Measurements from ENCODE around the gene MMP20. TPM values are rescaled to one million over a fixed set of nuclear protein-coding genes. Genes with fewer than 3 reads are reported as not detected.

Gene MMP20
- total and polyA plus RNA-seq, 2 of the 13 experiments (the other 11 are each of a cell fraction or from before 2014, with no cell fraction given) = 0.05 TPM; not detected in 1

- TF ChIP-seq ARID3A (IDR thresholded peaks at IDR 0.05; ENCODE audit: low read depth, low read length) = no peak
- TF ChIP-seq, protein P1, sequence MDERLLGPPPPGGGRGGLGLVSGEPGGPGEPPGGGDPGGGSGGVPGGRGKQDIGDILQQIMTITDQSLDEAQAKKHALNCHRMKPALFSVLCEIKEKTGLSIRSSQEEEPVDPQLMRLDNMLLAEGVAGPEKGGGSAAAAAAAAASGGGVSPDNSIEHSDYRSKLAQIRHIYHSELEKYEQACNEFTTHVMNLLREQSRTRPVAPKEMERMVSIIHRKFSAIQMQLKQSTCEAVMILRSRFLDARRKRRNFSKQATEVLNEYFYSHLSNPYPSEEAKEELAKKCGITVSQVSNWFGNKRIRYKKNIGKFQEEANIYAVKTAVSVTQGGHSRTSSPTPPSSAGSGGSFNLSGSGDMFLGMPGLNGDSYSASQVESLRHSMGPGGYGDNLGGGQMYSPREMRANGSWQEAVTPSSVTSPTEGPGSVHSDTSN (CRISPR knock-in tag; IDR thresholded peaks at IDR 0.05) = no peak
- TF ChIP-seq ZNF577 (CRISPR knock-in tag; IDR thresholded peaks at IDR 0.05; ENCODE audit: borderline replicate concordance, low read depth) = no peak
- no peak for TF ChIP-seq ATM (IDR thresholded peaks at IDR 0.05; ENCODE audit: borderline replicate concordance)
- TF ChIP-seq SP140L (CRISPR knock-in tag; IDR thresholded peaks at IDR 0.05; ENCODE audit: borderline replicate concordance) = no peak
Observed at GRCh38 chr11:102610200-102610599, 14.9 kb downstream of the MMP20 start (continued).

- H3K79me2 ChIP-seq (ENCODE audit: insufficient read depth, low read length) = no peaks in the 10 kb centered on the region
- no peak for DNase-seq (ENCODE audit: low spot score)
- BruUV-seq (replicated peaks) = no TSS peak
- in situ Hi-C loops (cut with HindIII; ENCODE audit: extremely low pct_ligation_motif_present, low pct_unique_long_range_greater_than_20kb) = loop anchor here (5.0 kb wide), 1 partner anchor 111 kb away; no protein-coding TSS in a partner anchor
- H3K27ac ChIP-seq (ENCODE audit: extremely low read length, insufficient read depth, low read length) = no peak overlapping the region
- peaks cover 19% of the 10 kb centered on the region for H3K4me1 ChIP-seq (ENCODE audit: insufficient read depth, low read length)
- H3K9ac ChIP-seq (ENCODE audit: insufficient read depth, low read depth, low read length) = no peak overlapping the region
- intact Hi-C loops (cut with micrococcal nuclease; ENCODE audit: unreplicated experiment) = loop anchor here (10.0 kb wide), 1 partner anchor 494 kb away; the partner anchor contains the start of gene YAP1
- no peaks in the 10 kb centered on the region for H4K20me1 ChIP-seq (ENCODE audit: insufficient read depth, low read length)
- no peaks in the 10 kb centered on the region for H3K27me3 ChIP-seq (ENCODE audit: control insufficient read depth in 1 of 2, insufficient read depth in 2 of 2, low read length in 2 of 2)
- H2AFZ ChIP-seq (ENCODE audit: low read length) = no peak overlapping the region
- no peak for FAIRE-seq
- no peak overlapping the region for H3K4me2 ChIP-seq (ENCODE audit: low read depth, low read length)
- H3K4me3 ChIP-seq (replicated peaks in 1 of 3; ENCODE audit: insufficient read depth in 1 of 3, low read depth in 2 of 3, low read length in 3 of 3) = no peak overlapping the region
- H3K36me3 ChIP-seq (replicated peaks in 1 of 2; ENCODE audit: control insufficient read depth in 1 of 2, insufficient read depth in 2 of 2, low read length in 2 of 2) = no peaks in the 10 kb centered on the region
- no peaks in the 10 kb centered on the region for H3K9me3 ChIP-seq (ENCODE audit: low read length)
- ChIA-PET CTCF (ENCODE audit: low intra/inter-chr PET ratio, low total read pairs) (no interaction called here), POLR2A (no interaction called here)
- 90% methylated on average over 3 of the region's 3 CpGs for WGBS (ENCODE audit: low lambda C conversion rate)
- ATAC-seq = no peak
- TF ChIP-seq ZFP62 (CRISPR knock-in tag; IDR thresholded peaks at IDR 0.05) = no peak
- TF ChIP-seq, protein P2, sequence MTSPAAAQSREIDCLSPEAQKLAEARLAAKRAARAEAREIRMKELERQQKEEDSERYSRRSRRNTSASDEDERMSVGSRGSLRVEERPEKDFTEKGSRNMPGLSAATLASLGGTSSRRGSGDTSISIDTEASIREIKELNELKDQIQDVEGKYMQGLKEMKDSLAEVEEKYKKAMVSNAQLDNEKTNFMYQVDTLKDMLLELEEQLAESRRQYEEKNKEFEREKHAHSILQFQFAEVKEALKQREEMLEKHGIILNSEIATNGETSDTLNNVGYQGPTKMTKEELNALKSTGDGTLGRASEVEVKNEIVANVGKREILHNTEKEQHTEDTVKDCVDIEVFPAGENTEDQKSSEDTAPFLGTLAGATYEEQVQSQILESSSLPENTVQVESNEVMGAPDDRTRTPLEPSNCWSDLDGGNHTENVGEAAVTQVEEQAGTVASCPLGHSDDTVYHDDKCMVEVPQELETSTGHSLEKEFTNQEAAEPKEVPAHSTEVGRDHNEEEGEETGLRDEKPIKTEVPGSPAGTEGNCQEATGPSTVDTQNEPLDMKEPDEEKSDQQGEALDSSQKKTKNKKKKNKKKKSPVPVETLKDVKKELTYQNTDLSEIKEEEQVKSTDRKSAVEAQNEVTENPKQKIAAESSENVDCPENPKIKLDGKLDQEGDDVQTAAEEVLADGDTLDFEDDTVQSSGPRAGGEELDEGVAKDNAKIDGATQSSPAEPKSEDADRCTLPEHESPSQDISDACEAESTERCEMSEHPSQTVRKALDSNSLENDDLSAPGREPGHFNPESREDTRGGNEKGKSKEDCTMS (CRISPR knock-in tag; conservative IDR thresholded peaks at IDR 0.05) = no peak
- TF ChIP-seq BRF2 (CRISPR knock-in tag; IDR thresholded peaks at IDR 0.05) = no peak
- TF ChIP-seq MTF1 (CRISPR knock-in tag; IDR thresholded peaks at IDR 0.05) = no peak
- no peak for TF ChIP-seq ZNF232 (CRISPR knock-in tag; IDR thresholded peaks at IDR 0.05; ENCODE audit: borderline replicate concordance)
- no peak for TF ChIP-seq ZNF879 (CRISPR knock-in tag; IDR thresholded peaks at IDR 0.05)
- TF ChIP-seq SRSF4 (IDR thresholded peaks at IDR 0.05; ENCODE audit: low read depth, low read length, poor library complexity, severe bottlenecking) = no peak
- no peak for TF ChIP-seq TFDP1 (CRISPR knock-in tag; IDR thresholded peaks at IDR 0.05; ENCODE audit: borderline replicate concordance)
- TF ChIP-seq ISX (CRISPR knock-in tag; conservative IDR thresholded peaks at IDR 0.05) = no peak
- TF ChIP-seq TFDP2 (CRISPR knock-in tag; IDR thresholded peaks at IDR 0.05) = no peak
Observed at GRCh38 chr11:102608699-102609098, 16.4 kb downstream of the MMP20 start.

All from HepG2 (cell line).